Measurements from ENCODE around the gene PLXNC1. TPM values are rescaled to one million over a fixed set of nuclear protein-coding genes. Genes with fewer than 3 reads are reported as not detected.

Gene PLXNC1
- polyA plus RNA-seq, 1 donor (not counting 4 experiments of a cell fraction or from before 2014, with no cell fraction given) = 0.17 TPM

DNA sequence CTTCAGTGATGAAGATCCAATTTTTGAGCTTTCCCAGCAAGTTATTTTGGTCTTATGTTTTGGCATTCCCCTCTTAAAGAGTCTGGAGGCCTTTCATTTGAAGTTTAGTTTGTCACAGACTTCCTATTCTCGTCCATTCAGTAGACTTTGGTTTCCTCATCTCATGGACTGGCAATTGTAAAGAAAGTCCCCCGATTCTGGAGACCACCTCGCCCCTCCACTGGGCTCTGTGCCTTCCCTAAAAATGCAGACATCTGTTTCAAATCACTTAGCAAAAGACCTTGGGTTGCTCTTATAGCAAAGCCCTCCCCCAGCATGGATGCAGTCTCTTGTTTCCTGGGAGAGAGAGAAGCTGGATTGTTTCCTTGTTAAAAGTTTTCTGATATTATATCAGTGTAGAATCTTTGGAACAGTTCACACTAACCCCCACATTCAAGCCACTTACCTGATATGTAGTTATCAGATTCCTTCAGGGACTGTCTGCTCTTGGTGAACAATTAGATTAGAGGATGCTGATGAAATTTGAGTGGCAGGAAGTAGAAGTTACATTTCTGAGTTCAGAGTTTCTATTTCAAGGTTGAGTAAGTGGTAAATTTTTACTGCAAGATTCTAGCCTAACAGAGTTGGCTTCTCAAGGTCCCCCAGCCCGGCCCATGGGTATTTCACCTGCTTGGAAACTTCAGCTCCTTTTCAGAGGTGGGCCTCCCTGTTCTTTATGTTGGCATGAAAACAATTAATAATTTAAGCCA lies 56.3 kb downstream of the PLXNC1 start:
- no peak overlapping the region for H3K4me3 ChIP-seq (ENCODE audit: control insufficient read depth in 2 of 3, extremely low read depth in 1 of 3, insufficient read depth in 2 of 3, low read depth in 1 of 3, low read length in 3 of 3)

DNA sequence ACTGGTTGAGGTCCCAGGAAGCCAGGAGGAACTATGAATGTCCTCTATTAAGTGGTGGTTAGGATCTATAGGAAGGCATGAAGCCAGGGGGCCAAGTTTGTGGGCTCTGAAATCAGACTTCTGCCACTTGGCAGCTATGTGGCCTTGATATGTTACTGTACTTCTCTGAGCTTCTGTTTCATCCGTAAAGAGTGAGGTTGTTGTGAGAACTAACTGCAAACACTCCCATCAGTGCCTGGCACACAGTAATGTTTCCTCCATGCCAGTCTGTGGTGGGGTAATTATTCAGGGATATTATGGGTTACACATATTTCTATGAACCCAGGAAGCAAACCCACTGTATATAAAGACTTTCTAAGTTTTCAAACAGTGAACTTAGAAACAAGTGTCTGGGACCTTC lies 57.4 kb downstream of the PLXNC1 start:
- Histone ChIP-seq H3K4me2 (ENCODE audit: control insufficient read depth, extremely low read depth, insufficient read depth, low read depth, low read length) (no peak overlapping the region), H3K79me2 (ENCODE audit: control insufficient read depth, insufficient read depth, low read length) (no peaks in the 10 kb centered on the region), H4K20me1 (ENCODE audit: control insufficient read depth, extremely low read depth, insufficient read depth, low read length) (no peaks in the 10 kb centered on the region), H3K27ac (ENCODE audit: control insufficient read depth, insufficient read depth, low read length) (no peak overlapping the region), H3K27me3 (ENCODE audit: control insufficient read depth, extremely low read depth, insufficient read depth, low read length) (peaks cover 7% of the 10 kb centered on the region), H3K4me1 (ENCODE audit: control insufficient read depth, extremely low read depth, insufficient read depth, low read length) (peaks cover 9% of the 10 kb centered on the region), H3K36me3 (ENCODE audit: control insufficient read depth in 2 of 2, extremely low read depth in 1 of 2, insufficient read depth in 2 of 2, low read length in 2 of 2) (no peaks in the 10 kb centered on the region), H3K4me3 (ENCODE audit: control insufficient read depth in 2 of 3, extremely low read depth in 1 of 3, insufficient read depth in 2 of 3, low read depth in 1 of 3, low read length in 3 of 3) (no peak overlapping the region), H3K9me3 (ENCODE audit: control insufficient read depth, low read depth, low read length) (no peaks in the 10 kb centered on the region), H2AFZ (ENCODE audit: control insufficient read depth, low read length) (no peak overlapping the region), H3K9me1 (ENCODE audit: control insufficient read depth, extremely low read depth, insufficient read depth, low read length) (no peaks in the 10 kb centered on the region), H3K9ac (ENCODE audit: control insufficient read depth, extremely low read depth, insufficient read depth, low read length) (no peak overlapping the region)
- DNase-seq (ENCODE audit: low read depth, low spot score) (no peak), FAIRE-seq (no peak)
- dilution Hi-C loops (cut with MboI; ENCODE audit: extremely low pct_ligation_motif_present, low sequenced_read_pairs) = no loop called here
- TF ChIP-seq EZH2 (IDR thresholded peaks at IDR 0.05; ENCODE audit: low read length) = no peak
- TF ChIP-seq, protein P1, sequence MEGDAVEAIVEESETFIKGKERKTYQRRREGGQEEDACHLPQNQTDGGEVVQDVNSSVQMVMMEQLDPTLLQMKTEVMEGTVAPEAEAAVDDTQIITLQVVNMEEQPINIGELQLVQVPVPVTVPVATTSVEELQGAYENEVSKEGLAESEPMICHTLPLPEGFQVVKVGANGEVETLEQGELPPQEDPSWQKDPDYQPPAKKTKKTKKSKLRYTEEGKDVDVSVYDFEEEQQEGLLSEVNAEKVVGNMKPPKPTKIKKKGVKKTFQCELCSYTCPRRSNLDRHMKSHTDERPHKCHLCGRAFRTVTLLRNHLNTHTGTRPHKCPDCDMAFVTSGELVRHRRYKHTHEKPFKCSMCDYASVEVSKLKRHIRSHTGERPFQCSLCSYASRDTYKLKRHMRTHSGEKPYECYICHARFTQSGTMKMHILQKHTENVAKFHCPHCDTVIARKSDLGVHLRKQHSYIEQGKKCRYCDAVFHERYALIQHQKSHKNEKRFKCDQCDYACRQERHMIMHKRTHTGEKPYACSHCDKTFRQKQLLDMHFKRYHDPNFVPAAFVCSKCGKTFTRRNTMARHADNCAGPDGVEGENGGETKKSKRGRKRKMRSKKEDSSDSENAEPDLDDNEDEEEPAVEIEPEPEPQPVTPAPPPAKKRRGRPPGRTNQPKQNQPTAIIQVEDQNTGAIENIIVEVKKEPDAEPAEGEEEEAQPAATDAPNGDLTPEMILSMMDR (optimal IDR thresholded peaks at IDR 0.05 in 1 of 3, IDR thresholded peaks at IDR 0.05 in 1 of 3, conservative IDR thresholded peaks at IDR 0.05 in 1 of 3; ENCODE audit: extremely low read depth in 1 of 3, insufficient read depth in 2 of 3, low read length in 3 of 3) = no peak

More for the DNA sequence above, 56.3 kb downstream of the PLXNC1 start:
- no peak for DNase-seq (ENCODE audit: low read depth, low spot score)
- Histone ChIP-seq H3K79me2 (ENCODE audit: control insufficient read depth, insufficient read depth, low read length) (no peaks in the 10 kb centered on the region), H2AFZ (ENCODE audit: control insufficient read depth, low read length) (no peak overlapping the region), H3K27me3 (ENCODE audit: control insufficient read depth, extremely low read depth, insufficient read depth, low read length) (peaks cover 7% of the 10 kb centered on the region), H3K9me3 (ENCODE audit: control insufficient read depth, low read depth, low read length) (no peaks in the 10 kb centered on the region), H3K4me1 (ENCODE audit: control insufficient read depth, extremely low read depth, insufficient read depth, low read length) (peaks cover 9% of the 10 kb centered on the region), H3K9ac (ENCODE audit: control insufficient read depth, extremely low read depth, insufficient read depth, low read length) (no peak overlapping the region), H3K4me2 (ENCODE audit: control insufficient read depth, extremely low read depth, insufficient read depth, low read depth, low read length) (no peak overlapping the region), H3K9me1 (ENCODE audit: control insufficient read depth, extremely low read depth, insufficient read depth, low read length) (no peaks in the 10 kb centered on the region), H3K27ac (ENCODE audit: control insufficient read depth, insufficient read depth, low read length) (no peak overlapping the region), H3K36me3 (ENCODE audit: control insufficient read depth in 2 of 2, extremely low read depth in 1 of 2, insufficient read depth in 2 of 2, low read length in 2 of 2) (no peaks in the 10 kb centered on the region), H4K20me1 (ENCODE audit: control insufficient read depth, extremely low read depth, insufficient read depth, low read length) (no peaks in the 10 kb centered on the region)
- no peak for FAIRE-seq
- no peak for TF ChIP-seq EZH2 (IDR thresholded peaks at IDR 0.05; ENCODE audit: low read length)
- TF ChIP-seq, protein P1 (optimal IDR thresholded peaks at IDR 0.05 in 1 of 3, IDR thresholded peaks at IDR 0.05 in 1 of 3, conservative IDR thresholded peaks at IDR 0.05 in 1 of 3; ENCODE audit: extremely low read depth in 1 of 3, insufficient read depth in 2 of 3, low read length in 3 of 3) = no peak
- dilution Hi-C loops (cut with MboI; ENCODE audit: extremely low pct_ligation_motif_present, low sequenced_read_pairs) = no loop called here
